HepG2 (cell line): Measurements from ENCODE around the gene MIGA2. TPM values are rescaled to one million over a fixed set of nuclear protein-coding genes. Genes with fewer than 3 reads are reported as not detected.
A peak's percentile ranks its signal among the peaks of the same experiment; 100 is the strongest.

Experiments used
- BORCS8-MEF2B ChIP-seq: sonication (generic); formaldehyde crosslinking; IDR thresholded peaks from 2 replicates; pipeline ENCODE4 v1.8.0; 2022; ENCODE audit warnings: mild to moderate bottlenecking, missing genetic modification reagents
- CAMTA2 ChIP-seq: sonication (generic); formaldehyde crosslinking; IDR thresholded peaks from 2 replicates; pipeline ENCODE4 v1.4.0; 2020; ENCODE audit warnings: mild to moderate bottlenecking, missing genetic modification reagents, borderline replicate concordance
- EED ChIP-seq: sonication (generic); formaldehyde crosslinking; IDR thresholded peaks from 2 replicates; pipeline ENCODE4 v1.5.0; 2020; ENCODE audit warnings: mild to moderate bottlenecking, missing genetic modification reagents
- FLYWCH1 ChIP-seq: sonication (generic); formaldehyde crosslinking; IDR thresholded peaks from 2 replicates; pipeline ENCODE4 v1.8.1; 2023; ENCODE audit warnings: mild to moderate bottlenecking, missing genetic modification reagents
- HDAC2 ChIP-seq: sonication (generic); formaldehyde crosslinking; IDR thresholded peaks from 2 replicates; pipeline ENCODE4 v1.4.0; 2020; ENCODE audit warnings: missing genetic modification reagents
- KLF11 ChIP-seq: IDR thresholded peaks from 2 replicates; pipeline ENCODE4 v1.6.1; 2016; ENCODE audit warnings: missing compliant biosample characterization
- KLF9 ChIP-seq: IDR thresholded peaks from 2 replicates; pipeline ENCODE4 v1.6.1; 2016; ENCODE audit warnings: low read depth
- MIXL1 ChIP-seq: IDR thresholded peaks from 2 replicates; pipeline ENCODE4 v1.6.1; 2016
- NFE2 ChIP-seq: sonication (generic); formaldehyde crosslinking; IDR thresholded peaks from 2 replicates; pipeline ENCODE4 v1.4.0; 2020; ENCODE audit warnings: missing genetic modification reagents
- RFXAP ChIP-seq: sonication (generic); formaldehyde crosslinking; IDR thresholded peaks from 2 replicates; pipeline ENCODE4 v1.4.0; 2020; ENCODE audit warnings: missing genetic modification reagents, borderline replicate concordance
- TRAFD1 ChIP-seq: sonication (generic); formaldehyde crosslinking; IDR thresholded peaks from 2 replicates; pipeline ENCODE4 v1.5.1; 2020; ENCODE audit warnings: missing genetic modification reagents, mild to moderate bottlenecking, borderline replicate concordance
- ZBTB40 ChIP-seq, 2 experiments: fragments of 450-650 bp in 1 of 2; sonication (generic) in 1 of 2; formaldehyde crosslinking in 1 of 2; IDR thresholded peaks; 2 replicates each; pipeline versions ENCODE4 v1.6.1 to v1.8.0; 2016 to 2022; ENCODE audit warnings: antibody characterized with exemption in 1 of 2, mild to moderate bottlenecking in 1 of 2, missing genetic modification reagents in 1 of 2
- polyA plus RNA-seq, 8 experiments: library from polyadenylated mRNA; depleted of rRNA in 3 of 8; stranded (reverse) in 7 of 8; unstranded in 1 of 8; fragments of >200 nt; fragmentation: Illumina TruSeq in 4 of 8; extraction: Trizol in 4 of 8; gene quantifications; 2 replicates each; pipeline versions ENCODE4 v1.2.1 to v1.2.3, GENCODE V29; 2011 to 2016; ENCODE audit warnings: low read depth in 4 of 8, missing spikeins in 1 of 8, mixed read lengths in 1 of 8; ENCODE audit not compliant: insufficient read depth in 1 of 8
- total RNA-seq, 5 experiments: library from RNA; depleted of rRNA; stranded (reverse); fragments of >200 nt; fragmentation: Illumina TruSeq; extraction: Trizol; gene quantifications; 2 replicates each; pipeline ENCODE4 v1.2.3, GENCODE V29; 2016; ENCODE audit warnings: low read depth in 1 of 5
- TF ChIP-seq, protein P1 (sequence below): sonication (generic); formaldehyde crosslinking; IDR thresholded peaks from 2 replicates; pipeline ENCODE4 v1.5.0; 2020; ENCODE audit warnings: mild to moderate bottlenecking, missing genetic modification reagents, borderline replicate concordance
- TF ChIP-seq, protein P2 (sequence below), 2 experiments: sonication (generic) in 1 of 2; formaldehyde crosslinking in 1 of 2; IDR thresholded peaks; 2 replicates each; pipeline versions ENCODE4 v1.4.0 to v1.6.1; 2018 to 2020; ENCODE audit warnings: missing genetic modification reagents in 2 of 2, borderline replicate concordance in 1 of 2, low read depth in 1 of 2, mild to moderate bottlenecking in 1 of 2, missing biosample characterization in 1 of 2

MIGA2 gene
- total and polyA plus RNA-seq, 2 of the 13 experiments (the other 11 are each of a cell fraction or from before 2014, with no cell fraction given) = 10.8 to 17.1 TPM

GRCh38 chr9:129111528-129112151, 75.2 kb downstream of the MIGA2 start (continued):
- TF ChIP-seq TRAFD1 (no peak), BORCS8-MEF2B (CRISPR knock-in tag) (no peak), ZBTB40 (IDR thresholded peaks at IDR 0.05) (no peak), ZBTB40 (CRISPR knock-in tag; IDR thresholded peaks at IDR 0.05) (0 out of 2 replicates have a peak, but pooled peaks have one; percentile 8), FLYWCH1 (no peak), CAMTA2 (CRISPR knock-in tag) (0 out of 2 replicates have a peak, but pooled peaks have one; percentile 38), NFE2 (CRISPR knock-in tag) (no peak), RFXAP (CRISPR knock-in tag) (no peak), EED (CRISPR knock-in tag) (0 out of 2 replicates have a peak, but pooled peaks have one; percentile 46), HDAC2 (no peak), MIXL1 (CRISPR knock-in tag) (no peak), KLF11 (CRISPR knock-in tag) (0 out of 2 replicates have a peak, but pooled peaks have one; percentile 42), KLF9 (CRISPR knock-in tag) (no peak)
- TF ChIP-seq, protein P1, sequence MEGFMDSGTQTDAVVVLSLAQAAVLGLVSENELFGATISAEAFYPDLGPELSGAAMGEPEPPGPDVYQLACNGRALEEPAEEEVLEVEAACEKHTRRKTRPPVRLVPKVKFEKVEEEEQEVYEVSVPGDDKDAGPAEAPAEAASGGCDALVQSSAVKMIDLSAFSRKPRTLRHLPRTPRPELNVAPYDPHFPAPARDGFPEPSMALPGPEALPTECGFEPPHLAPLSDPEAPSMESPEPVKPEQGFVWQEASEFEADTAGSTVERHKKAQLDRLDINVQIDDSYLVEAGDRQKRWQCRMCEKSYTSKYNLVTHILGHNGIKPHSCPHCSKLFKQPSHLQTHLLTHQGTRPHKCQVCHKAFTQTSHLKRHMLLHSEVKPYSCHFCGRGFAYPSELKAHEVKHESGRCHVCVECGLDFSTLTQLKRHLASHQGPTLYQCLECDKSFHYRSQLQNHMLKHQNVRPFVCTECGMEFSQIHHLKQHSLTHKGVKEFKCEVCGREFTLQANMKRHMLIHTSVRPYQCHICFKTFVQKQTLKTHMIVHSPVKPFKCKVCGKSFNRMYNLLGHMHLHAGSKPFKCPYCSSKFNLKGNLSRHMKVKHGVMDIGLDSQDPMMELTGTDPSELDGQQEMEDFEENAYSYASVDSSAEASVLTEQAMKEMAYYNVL (CRISPR knock-in tag) = no peak
- TF ChIP-seq, protein P2, sequence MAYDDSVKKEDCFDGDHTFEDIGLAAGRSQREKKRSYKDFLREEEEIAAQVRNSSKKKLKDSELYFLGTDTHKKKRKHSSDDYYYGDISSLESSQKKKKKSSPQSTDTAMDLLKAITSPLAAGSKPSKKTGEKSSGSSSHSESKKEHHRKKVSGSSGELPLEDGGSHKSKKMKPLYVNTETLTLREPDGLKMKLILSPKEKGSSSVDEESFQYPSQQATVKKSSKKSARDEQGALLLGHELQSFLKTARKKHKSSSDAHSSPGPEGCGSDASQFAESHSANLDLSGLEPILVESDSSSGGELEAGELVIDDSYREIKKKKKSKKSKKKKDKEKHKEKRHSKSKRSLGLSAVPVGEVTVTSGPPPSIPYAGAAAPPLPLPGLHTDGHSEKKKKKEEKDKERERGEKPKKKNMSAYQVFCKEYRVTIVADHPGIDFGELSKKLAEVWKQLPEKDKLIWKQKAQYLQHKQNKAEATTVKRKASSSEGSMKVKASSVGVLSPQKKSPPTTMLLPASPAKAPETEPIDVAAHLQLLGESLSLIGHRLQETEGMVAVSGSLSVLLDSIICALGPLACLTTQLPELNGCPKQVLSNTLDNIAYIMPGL (CRISPR knock-in tag; IDR thresholded peaks at IDR 0.05; ENCODE audit: borderline replicate concordance in 1 of 2, low read depth in 1 of 2) = peak; percentile 4 to 74; a peak in 2 of 4 replicates
